ENCODE data around the gene ZNF654.

Gene ZNF654

GRCh38 chr3:88191872-88192409, 132.9 kb downstream of the ZNF654 start:
- no peak overlapping the region for H3K4me3 ChIP-seq (ENCODE audit: low read depth, low read length)

DNA sequence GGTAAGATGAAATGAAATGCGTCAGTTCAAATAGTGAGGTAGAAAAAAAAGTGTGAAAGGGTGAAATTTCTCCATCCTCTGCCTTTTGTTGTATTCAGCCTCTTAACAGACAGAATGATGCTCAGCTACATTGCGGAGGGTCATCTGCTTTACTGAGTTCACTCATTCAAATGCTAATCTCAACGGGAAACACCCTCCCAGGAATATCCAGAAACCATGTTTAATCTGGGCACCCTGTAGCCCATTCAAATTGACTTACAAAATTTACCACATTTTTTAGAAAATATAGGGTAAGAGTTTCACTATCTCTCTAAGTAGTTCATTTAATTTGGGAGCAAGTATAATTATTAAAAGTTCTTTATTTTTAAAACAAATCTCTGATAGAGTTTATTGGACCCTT, 133.6 kb downstream of the ZNF654 start:
- no peak overlapping the region for H3K4me3 ChIP-seq (ENCODE audit: low read depth, low read length)
